GM13976 (cell line): ENCODE data around the gene BRIP1.

Source experiments
- DNase-seq: peaks from one replicate; pipeline ENCODE4 v3.0.0; 2012; ENCODE audit warnings: low spot score
- CTCF ChIP-seq: IDR thresholded peaks from 2 replicates; pipeline ENCODE4 v1.5.1; 2012; ENCODE audit warnings: borderline replicate concordance, mild to moderate bottlenecking; ENCODE audit not compliant: insufficient read depth; ENCODE audit errors: extremely low read depth, missing control alignments, control extremely low read depth
- in situ Hi-C: fragments of 300-500 bp; cut with MboI; formaldehyde crosslinking; loops from one replicate; pipeline ENCODE4 v1.12.0; 2022; ENCODE audit warnings: low sequenced_read_pairs, mixed read lengths, inconsistent platforms; ENCODE audit not compliant: unreplicated experiment

BRIP1 gene

GRCh38 chr17:61709567-61709966 is 153.8 kb downstream of the BRIP1 start:
- in situ Hi-C loops = no loop called here

GRCh38 chr17:61704935-61705449 is 158.3 kb downstream of the BRIP1 start:
- in situ Hi-C loops = no loop called here
- no peak for TF ChIP-seq CTCF

More at GRCh38 chr17:61709567-61709966, 153.8 kb downstream of the BRIP1 start:
- DNase-seq = no peak
- no peak for TF ChIP-seq CTCF

DNA sequence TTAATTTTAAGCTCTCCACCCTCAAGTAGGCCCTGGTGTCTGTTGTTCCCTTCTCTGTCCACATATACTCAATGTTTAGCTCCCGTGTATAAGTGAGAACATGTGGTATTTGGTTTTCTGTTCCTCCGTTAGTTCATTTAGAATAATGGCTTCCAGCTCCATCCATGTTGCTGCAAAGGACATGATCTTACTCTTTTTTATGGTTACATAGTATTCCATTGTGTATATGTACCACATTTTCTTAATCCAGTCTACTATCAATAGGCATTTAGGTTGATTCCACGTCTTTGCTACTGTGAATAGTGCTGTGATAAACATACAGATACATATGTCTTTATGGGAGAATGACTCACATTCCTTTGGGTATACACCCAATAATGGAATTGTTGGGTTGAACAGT is 160.9 kb downstream of the BRIP1 start:
- no peak for TF ChIP-seq CTCF
- in situ Hi-C loops = no loop called here
- DNase-seq = no peak

More at GRCh38 chr17:61704935-61705449, 158.3 kb downstream of the BRIP1 start:
- no peak for DNase-seq

DNA sequence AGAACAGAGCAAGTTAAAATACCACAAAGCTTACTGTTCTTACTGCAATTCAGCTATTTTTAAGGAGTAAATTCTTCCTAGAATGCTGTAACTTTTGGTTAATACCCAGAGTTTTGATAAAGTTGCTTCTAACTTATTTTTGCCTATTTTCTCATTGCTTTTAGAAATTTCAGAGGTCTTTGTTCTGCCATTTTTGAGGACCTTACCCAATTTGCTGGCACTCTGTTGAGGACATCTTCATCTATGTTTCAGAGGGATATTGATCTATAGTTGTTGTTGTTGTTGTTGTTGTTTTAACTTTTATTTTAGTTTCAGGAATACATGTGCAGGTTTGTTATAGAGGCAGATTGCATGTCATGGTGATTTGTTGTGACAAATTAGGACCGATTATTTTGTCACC is 161.3 kb downstream of the BRIP1 start:
- DNase-seq = no peak
- in situ Hi-C loops = no loop called here
- no peak for TF ChIP-seq CTCF

- in situ Hi-C loops = no loop called here
Observed at GRCh38 chr17:61701334-61701733, 162.0 kb downstream of the BRIP1 start.

GRCh38 chr17:61700252-61700651 is 163.1 kb downstream of the BRIP1 start:
- TF ChIP-seq CTCF = no peak
- in situ Hi-C loops = no loop called here

More at GRCh38 chr17:61701334-61701733, 162.0 kb downstream of the BRIP1 start:
- TF ChIP-seq CTCF = no peak
- DNase-seq = no peak

GRCh38 chr17:61699694-61700093 is 163.6 kb downstream of the BRIP1 start:
- DNase-seq = no peak
- in situ Hi-C loops = no loop called here
- TF ChIP-seq CTCF = no peak

More at GRCh38 chr17:61700252-61700651, 163.1 kb downstream of the BRIP1 start:
- no peak for DNase-seq
